ENCODE results near the gene MARVELD1.

The MARVELD1 gene

DNA sequence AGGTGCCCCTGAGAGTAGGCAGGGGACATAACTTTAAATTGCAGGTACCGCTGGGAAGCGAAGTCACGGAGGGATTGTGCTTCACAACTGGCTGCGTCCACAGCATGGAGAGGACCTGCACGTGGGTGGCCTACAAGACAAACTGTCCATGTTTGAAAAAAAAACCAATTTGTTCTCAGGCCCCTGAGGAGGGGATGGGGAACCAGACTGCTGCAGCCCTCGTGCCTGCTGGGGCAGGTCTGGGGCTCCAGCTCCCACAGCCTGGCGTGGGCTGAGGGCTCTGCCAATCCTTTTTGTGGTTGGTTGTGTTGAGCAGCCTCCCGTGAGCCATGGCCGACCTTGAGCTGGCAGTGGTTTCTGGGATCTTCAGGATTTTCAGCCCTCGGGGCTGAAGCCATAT, 48.5 kb downstream of the MARVELD1 start:
- H3K9ac ChIP-seq: no peak overlapping the region
- no peaks in the 10 kb centered on the region for H3K27me3 ChIP-seq (ENCODE audit: control insufficient read depth, insufficient read depth, low read length)
- no peak overlapping the region for H3K4me3 ChIP-seq (ENCODE audit: low read depth, low read length)
- no peak overlapping the region for H3K4me2 ChIP-seq (ENCODE audit: low read length)
- H3K79me2 ChIP-seq: no peaks in the 10 kb centered on the region
- H3K27ac ChIP-seq: no peak overlapping the region
- H3K9me3 ChIP-seq (ENCODE audit: control insufficient read depth, low read length): no peaks in the 10 kb centered on the region
- H3K36me3 ChIP-seq (ENCODE audit: control insufficient read depth, insufficient read depth, low read length): no peaks in the 10 kb centered on the region
- no peak overlapping the region for H2AFZ ChIP-seq
- no peaks in the 10 kb centered on the region for H3K4me1 ChIP-seq
- TF ChIP-seq, protein P1, sequence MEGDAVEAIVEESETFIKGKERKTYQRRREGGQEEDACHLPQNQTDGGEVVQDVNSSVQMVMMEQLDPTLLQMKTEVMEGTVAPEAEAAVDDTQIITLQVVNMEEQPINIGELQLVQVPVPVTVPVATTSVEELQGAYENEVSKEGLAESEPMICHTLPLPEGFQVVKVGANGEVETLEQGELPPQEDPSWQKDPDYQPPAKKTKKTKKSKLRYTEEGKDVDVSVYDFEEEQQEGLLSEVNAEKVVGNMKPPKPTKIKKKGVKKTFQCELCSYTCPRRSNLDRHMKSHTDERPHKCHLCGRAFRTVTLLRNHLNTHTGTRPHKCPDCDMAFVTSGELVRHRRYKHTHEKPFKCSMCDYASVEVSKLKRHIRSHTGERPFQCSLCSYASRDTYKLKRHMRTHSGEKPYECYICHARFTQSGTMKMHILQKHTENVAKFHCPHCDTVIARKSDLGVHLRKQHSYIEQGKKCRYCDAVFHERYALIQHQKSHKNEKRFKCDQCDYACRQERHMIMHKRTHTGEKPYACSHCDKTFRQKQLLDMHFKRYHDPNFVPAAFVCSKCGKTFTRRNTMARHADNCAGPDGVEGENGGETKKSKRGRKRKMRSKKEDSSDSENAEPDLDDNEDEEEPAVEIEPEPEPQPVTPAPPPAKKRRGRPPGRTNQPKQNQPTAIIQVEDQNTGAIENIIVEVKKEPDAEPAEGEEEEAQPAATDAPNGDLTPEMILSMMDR (IDR thresholded peaks at IDR 0.05): no peak

DNA sequence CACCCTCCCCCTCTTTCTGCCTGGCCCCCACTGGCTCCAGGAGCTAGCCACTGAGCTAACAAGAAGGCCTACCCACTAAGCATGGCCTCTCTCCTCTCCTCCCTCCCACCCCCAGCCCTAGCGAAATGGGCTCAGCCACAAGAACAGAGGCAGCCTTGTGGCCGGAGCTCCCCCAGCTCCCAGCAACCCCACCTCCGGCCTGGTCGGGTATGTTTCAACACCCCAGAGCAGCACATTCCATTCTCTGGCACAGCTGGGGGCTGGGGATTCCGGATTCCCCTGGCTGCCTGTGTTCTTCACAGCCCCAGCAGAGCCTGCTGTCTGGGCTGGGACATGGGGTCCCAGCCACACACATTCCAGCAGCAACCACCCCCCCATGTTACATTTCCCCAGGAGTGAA, 49.3 kb downstream of the MARVELD1 start:
- Histone ChIP-seq H3K27ac (no peak overlapping the region), H3K79me2 (no peaks in the 10 kb centered on the region), H3K27me3 (ENCODE audit: control insufficient read depth, insufficient read depth, low read length) (no peaks in the 10 kb centered on the region), H3K9ac (no peak overlapping the region), H3K4me2 (ENCODE audit: low read length) (no peak overlapping the region), H3K36me3 (ENCODE audit: control insufficient read depth, insufficient read depth, low read length) (no peaks in the 10 kb centered on the region), H3K4me3 (ENCODE audit: low read depth, low read length) (no peak overlapping the region), H2AFZ (no peak overlapping the region), H3K4me1 (no peaks in the 10 kb centered on the region), H3K9me3 (ENCODE audit: control insufficient read depth, low read length) (no peaks in the 10 kb centered on the region)
- TF ChIP-seq, protein P1 (IDR thresholded peaks at IDR 0.05): no peak

DNA sequence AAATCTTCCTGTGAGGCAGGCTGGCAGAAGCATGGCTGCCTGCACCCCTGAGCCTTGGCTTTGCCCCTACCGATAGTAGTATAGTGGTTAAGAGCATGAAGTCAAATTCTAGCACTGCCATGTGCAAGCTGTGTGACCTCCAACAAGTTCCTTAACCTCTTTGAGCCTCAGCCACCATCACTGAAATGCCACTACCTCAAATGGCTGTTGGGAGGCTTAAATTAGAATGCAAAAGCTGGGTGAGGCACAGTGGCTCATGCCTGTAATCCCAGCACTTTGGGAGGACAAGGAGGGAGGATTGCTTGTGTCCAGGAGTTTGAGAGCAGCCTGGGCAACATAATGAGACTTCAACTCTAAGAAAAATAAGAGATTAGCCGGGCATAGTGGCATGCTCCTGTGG, 49.9 kb downstream of the MARVELD1 start:
- no peaks in the 10 kb centered on the region for H3K79me2 ChIP-seq
- H3K9ac ChIP-seq: no peak overlapping the region
- no peaks in the 10 kb centered on the region for H3K36me3 ChIP-seq (ENCODE audit: control insufficient read depth, insufficient read depth, low read length)
- H3K27me3 ChIP-seq (ENCODE audit: control insufficient read depth, insufficient read depth, low read length): no peaks in the 10 kb centered on the region
- no peak overlapping the region for H3K4me3 ChIP-seq (ENCODE audit: low read depth, low read length)
- no peak overlapping the region for H2AFZ ChIP-seq
- no peak overlapping the region for H3K27ac ChIP-seq
- H3K4me1 ChIP-seq: no peaks in the 10 kb centered on the region
- H3K9me3 ChIP-seq (ENCODE audit: control insufficient read depth, low read length): no peaks in the 10 kb centered on the region
- no peak overlapping the region for H3K4me2 ChIP-seq (ENCODE audit: low read length)
- TF ChIP-seq, protein P1 (IDR thresholded peaks at IDR 0.05): no peak

DNA sequence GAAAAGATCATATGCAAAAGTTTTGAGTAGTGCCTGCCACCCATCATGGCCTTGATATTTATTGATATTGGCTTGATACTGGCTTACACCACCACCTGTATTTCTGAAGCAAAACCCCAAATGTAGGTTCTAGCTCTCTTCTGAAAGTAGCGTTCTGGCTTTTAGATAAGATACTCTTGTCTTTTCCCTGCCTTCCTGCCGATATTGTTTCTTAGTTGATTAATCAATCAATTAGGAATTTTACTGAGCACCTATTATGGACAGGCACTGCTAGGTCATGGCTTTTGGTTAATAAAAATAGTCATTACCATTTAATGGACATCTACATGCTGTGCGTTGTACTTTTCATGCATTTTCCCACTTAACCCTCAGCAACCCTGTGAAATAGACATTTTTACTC, 50.4 kb downstream of the MARVELD1 start:
- H3K4me1 ChIP-seq: no peaks in the 10 kb centered on the region
- H3K27ac ChIP-seq: no peak overlapping the region

DNA sequence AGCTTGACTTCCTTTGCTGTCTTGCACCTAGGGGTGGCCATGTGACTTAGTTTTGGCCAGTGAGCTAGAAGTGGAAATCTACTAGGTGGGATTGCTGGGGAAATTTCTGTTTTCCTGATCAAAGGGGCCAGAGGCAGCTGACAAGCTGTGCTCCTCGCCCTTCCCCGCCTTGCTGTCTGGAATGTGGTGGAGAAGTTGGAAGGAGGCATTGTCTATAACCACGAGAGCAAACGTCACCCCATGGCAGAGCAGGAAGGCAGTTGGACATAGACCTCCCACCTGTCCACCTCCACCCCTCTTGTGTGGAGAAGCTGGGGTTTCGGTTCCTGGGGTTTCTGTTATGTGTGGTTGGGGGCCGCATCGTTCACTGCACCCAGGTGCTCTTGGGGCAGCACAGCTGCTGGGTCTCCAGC, 51.0 kb downstream of the MARVELD1 start:
- TF ChIP-seq, protein P1 (IDR thresholded peaks at IDR 0.05): no peak
- Histone ChIP-seq H3K4me1 (no peaks in the 10 kb centered on the region), H3K27me3 (ENCODE audit: control insufficient read depth, insufficient read depth, low read length) (no peaks in the 10 kb centered on the region), H3K4me3 (ENCODE audit: low read depth, low read length) (no peak overlapping the region), H3K4me2 (ENCODE audit: low read length) (no peak overlapping the region), H3K27ac (no peak overlapping the region), H3K79me2 (no peaks in the 10 kb centered on the region), H2AFZ (no peak overlapping the region), H3K9ac (no peak overlapping the region), H3K36me3 (ENCODE audit: control insufficient read depth, insufficient read depth, low read length) (no peaks in the 10 kb centered on the region), H3K9me3 (ENCODE audit: control insufficient read depth, low read length) (no peaks in the 10 kb centered on the region)

More for the DNA sequence above, 50.4 kb downstream of the MARVELD1 start:
- Histone ChIP-seq H2AFZ (no peak overlapping the region), H3K36me3 (ENCODE audit: control insufficient read depth, insufficient read depth, low read length) (no peaks in the 10 kb centered on the region), H3K79me2 (no peaks in the 10 kb centered on the region), H3K4me2 (ENCODE audit: low read length) (no peak overlapping the region), H3K27me3 (ENCODE audit: control insufficient read depth, insufficient read depth, low read length) (no peaks in the 10 kb centered on the region), H3K9ac (no peak overlapping the region), H3K4me3 (ENCODE audit: low read depth, low read length) (no peak overlapping the region), H3K9me3 (ENCODE audit: control insufficient read depth, low read length) (no peaks in the 10 kb centered on the region)
- TF ChIP-seq, protein P1 (IDR thresholded peaks at IDR 0.05): no peak
